NCI-H526 (cell line): ENCODE results near the gene ZRANB3.
"Not testable (repeated sequence)": the region's sequence is repeated elsewhere in the genome, so short reads cannot be mapped to it uniquely, and the experiment has no call there.

Experiments
- DNase-seq, 2 experiments: peaks; one replicate each; lab custom pipeline; 2025; lab: John Stamatoyannopoulos, UW

ZRANB3 gene

GRCh38 chr2:135320465-135321355, 210.3 kb downstream of the ZRANB3 start:
- no peak for DNase-seq

GRCh38 chr2:135318808-135319207, 212.2 kb downstream of the ZRANB3 start:
- DNase-seq = no peak

GRCh38 chr2:135317375-135317774, 213.6 kb downstream of the ZRANB3 start:
- no peak for DNase-seq

- DNase-seq = no peak
These were observed 219.1 kb downstream of the ZRANB3 start for GRCh38 chr2:135311962-135312361.

GRCh38 chr2:135311268-135311667, 219.8 kb downstream of the ZRANB3 start:
- DNase-seq = no peak

- no peak for DNase-seq
These were observed 226.3 kb downstream of the ZRANB3 start for GRCh38 chr2:135304694-135305093.

- DNase-seq = no peak
These were observed 231.3 kb downstream of the ZRANB3 start for GRCh38 chr2:135299658-135300244.

- no peak for DNase-seq
These were observed 231.9 kb downstream of the ZRANB3 start for GRCh38 chr2:135299165-135299564.

- not testable (repeated sequence) for DNase-seq
These were observed 243.9 kb downstream of the ZRANB3 start for GRCh38 chr2:135287121-135287520.

- no peak for DNase-seq
These were observed 245.6 kb downstream of the ZRANB3 start for GRCh38 chr2:135285391-135285790.

- DNase-seq = no peak
These were observed 249.6 kb downstream of the ZRANB3 start for GRCh38 chr2:135281379-135281778.

GRCh38 chr2:135279209-135279608, 251.8 kb downstream of the ZRANB3 start:
- no peak for DNase-seq

GRCh38 chr2:135276525-135276924, 254.5 kb downstream of the ZRANB3 start:
- DNase-seq = no peak

GRCh38 chr2:135271006-135271405, 260.0 kb downstream of the ZRANB3 start:
- DNase-seq = no peak

GRCh38 chr2:135265960-135266490, 265.0 kb downstream of the ZRANB3 start:
- no peak for DNase-seq

- DNase-seq = no peak
These were observed 271.9 kb downstream of the ZRANB3 start for GRCh38 chr2:135259123-135259522.

- DNase-seq = peak; percentile 3 to 9
These were observed 272.8 kb downstream of the ZRANB3 start for GRCh38 chr2:135258193-135258592.

GRCh38 chr2:135257383-135258090, 273.5 kb downstream of the ZRANB3 start:
- DNase-seq = no peak

- no peak for DNase-seq
These were observed 274.3 kb downstream of the ZRANB3 start for GRCh38 chr2:135256531-135257260.

- no peak for DNase-seq
These were observed 275.8 kb downstream of the ZRANB3 start for GRCh38 chr2:135255208-135255607.

GRCh38 chr2:135252805-135253458, 278.1 kb downstream of the ZRANB3 start:
- DNase-seq = no peak
